ENCODE results near the gene PURA.

The PURA gene

DNA sequence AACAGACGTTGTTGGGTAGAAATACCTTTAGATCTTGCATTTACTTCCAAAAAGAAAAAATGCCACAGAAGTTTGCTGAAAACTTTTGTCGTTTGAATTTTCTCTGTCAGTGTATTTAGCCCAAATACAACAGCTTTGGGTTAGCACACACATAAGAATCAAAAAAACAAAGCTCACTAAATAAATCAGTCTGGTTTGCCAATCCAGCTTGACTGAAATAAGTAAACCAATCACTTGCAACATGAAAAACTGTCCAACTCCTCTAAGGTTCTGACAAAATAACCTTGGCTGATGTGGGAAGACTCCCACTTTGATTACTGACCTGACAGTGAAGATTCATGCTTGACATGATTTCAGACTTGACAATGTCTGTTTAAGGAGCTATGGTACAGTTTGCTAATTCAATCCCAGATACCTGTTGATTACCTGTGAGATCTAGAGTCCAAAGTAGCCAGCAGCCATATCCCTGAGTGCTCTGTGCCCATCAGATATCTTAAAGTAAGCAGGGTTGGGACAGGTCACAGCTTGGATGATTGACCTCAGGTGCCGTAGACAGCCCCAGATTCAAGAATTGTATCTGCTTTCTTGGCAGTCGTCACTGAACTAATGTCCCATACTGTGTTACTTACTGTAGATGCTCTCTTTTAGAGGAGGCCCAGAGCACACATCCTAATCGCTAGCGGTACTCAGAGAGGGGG is 12.6 kb downstream of the PURA start:
- Histone ChIP-seq H3K36me3 (ENCODE audit: insufficient read depth, low read length) (no peaks in the 10 kb centered on the region), H3K27me3 (ENCODE audit: control insufficient read depth, insufficient read depth, low read length) (no peaks in the 10 kb centered on the region), H3K4me2 (ENCODE audit: low read length) (no peak overlapping the region), H3K4me3 (ENCODE audit: low read length) (no peak overlapping the region), H3K9me3 (replicated peaks; ENCODE audit: low read length) (no peaks in the 10 kb centered on the region), H3K4me1 (ENCODE audit: control insufficient read depth, insufficient read depth, low read length) (peaks cover 3% of the 10 kb centered on the region), H3K9ac (ENCODE audit: low read depth, low read length) (no peak overlapping the region)

DNA sequence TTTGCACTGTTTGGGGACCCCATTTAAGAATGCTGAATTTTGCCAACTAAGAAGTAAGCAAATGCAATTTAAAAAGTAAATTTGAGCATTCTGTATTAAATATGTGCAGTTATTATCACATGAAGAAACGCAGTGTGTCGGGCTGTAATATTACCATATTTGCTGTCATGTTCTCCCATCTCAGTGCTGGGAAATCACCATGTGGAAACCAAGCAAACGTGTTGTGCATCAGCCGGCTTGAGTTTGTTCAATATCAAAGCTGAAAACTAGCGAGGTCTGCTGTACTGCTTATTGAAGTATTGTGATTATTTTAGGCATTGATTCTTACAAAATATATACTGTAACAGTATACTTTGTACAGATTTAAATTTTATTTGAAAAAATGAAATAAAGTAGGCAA is 14.5 kb downstream of the PURA start:
- H3K4me2 ChIP-seq (ENCODE audit: low read length), result no peak overlapping the region
- peaks cover 18% of the 10 kb centered on the region for H3K4me1 ChIP-seq (ENCODE audit: control insufficient read depth, insufficient read depth, low read length)
- H3K27me3 ChIP-seq (ENCODE audit: control insufficient read depth, insufficient read depth, low read length), result no peaks in the 10 kb centered on the region
- no peaks in the 10 kb centered on the region for H3K9me3 ChIP-seq (replicated peaks; ENCODE audit: low read length)
- H3K4me3 ChIP-seq (ENCODE audit: low read length), result no peak overlapping the region
- no peaks in the 10 kb centered on the region for H3K36me3 ChIP-seq (ENCODE audit: insufficient read depth, low read length)
- no peak overlapping the region for H3K9ac ChIP-seq (ENCODE audit: low read depth, low read length)

DNA sequence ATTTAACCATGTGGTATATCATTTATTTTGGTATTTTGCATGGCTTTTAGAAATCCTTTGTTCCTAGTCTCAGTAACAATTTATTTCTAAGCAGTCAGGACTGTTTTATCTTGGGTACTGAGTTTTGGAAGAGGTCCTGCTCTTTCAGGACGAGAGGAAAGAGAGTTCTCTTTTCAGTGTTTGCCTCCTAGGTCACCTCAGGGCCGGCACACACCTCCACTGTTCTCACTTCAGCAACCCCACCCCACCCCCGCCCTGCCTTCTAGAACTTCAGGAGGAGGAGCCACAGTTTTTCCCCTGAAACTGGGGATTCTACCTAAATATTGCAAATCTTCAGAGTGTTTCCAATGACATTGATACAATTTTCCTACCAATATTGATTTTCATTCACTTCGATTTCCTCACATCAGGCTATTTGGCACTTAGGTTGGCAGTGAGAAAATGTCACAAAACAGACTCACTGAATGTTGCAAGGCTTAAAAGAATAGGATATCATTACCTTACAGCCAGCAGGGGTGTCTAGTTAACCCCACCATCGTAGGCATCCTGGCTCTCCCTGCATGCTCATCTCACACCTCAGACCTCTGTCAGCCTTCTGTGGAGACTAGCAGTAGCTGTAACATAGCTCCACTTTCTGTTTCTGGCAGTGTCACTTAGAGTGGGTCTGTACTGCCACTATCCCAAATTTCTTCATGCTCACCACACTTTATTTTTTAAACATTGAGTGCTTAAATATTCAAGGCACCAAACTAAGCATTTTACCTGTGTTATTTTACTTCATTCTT is 17.2 kb downstream of the PURA start:
- H3K36me3 ChIP-seq (ENCODE audit: insufficient read depth, low read length), result no peaks in the 10 kb centered on the region
- H3K4me3 ChIP-seq (ENCODE audit: low read length), result no peak overlapping the region
- H3K4me2 ChIP-seq (ENCODE audit: low read length), result peak overlapping the region; percentile 47
- H3K9ac ChIP-seq (ENCODE audit: low read depth, low read length), result no peak overlapping the region
- peaks cover 18% of the 10 kb centered on the region for H3K4me1 ChIP-seq (ENCODE audit: control insufficient read depth, insufficient read depth, low read length)
- H3K27me3 ChIP-seq (ENCODE audit: control insufficient read depth, insufficient read depth, low read length), result no peaks in the 10 kb centered on the region
- H3K9me3 ChIP-seq (replicated peaks; ENCODE audit: low read length), result no peaks in the 10 kb centered on the region

DNA sequence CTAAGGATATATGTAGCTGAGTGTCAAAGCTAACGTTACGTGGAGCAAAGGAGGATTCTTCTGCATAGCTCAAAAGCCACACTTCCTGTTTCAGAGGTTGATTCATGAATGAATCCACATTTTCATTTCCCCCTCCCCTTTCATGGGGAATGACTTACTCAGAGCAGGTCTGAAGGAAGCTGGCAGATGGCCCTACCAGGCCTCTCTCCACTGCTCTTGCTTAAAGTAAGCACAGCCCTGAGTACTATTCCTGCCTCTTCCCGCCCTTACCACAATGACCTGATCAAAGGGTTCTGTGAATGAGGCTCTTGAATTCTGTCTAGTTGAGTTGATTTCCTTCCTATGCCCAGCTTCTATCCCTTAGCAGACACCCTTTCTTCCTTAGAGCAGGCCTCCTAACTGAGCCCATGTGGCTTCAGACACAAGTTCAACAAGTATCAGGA is 18.1 kb downstream of the PURA start:
- no peaks in the 10 kb centered on the region for H3K9me3 ChIP-seq (replicated peaks; ENCODE audit: low read length)
- no peaks in the 10 kb centered on the region for H3K27me3 ChIP-seq (ENCODE audit: control insufficient read depth, insufficient read depth, low read length)
- no peak overlapping the region for H3K4me3 ChIP-seq (ENCODE audit: low read length)
- no peak overlapping the region for H3K9ac ChIP-seq (ENCODE audit: low read depth, low read length)
- peaks cover 18% of the 10 kb centered on the region for H3K4me1 ChIP-seq (ENCODE audit: control insufficient read depth, insufficient read depth, low read length)
- no peaks in the 10 kb centered on the region for H3K36me3 ChIP-seq (ENCODE audit: insufficient read depth, low read length)
- H3K4me2 ChIP-seq (ENCODE audit: low read length), result peak overlapping the region; percentile 47

DNA sequence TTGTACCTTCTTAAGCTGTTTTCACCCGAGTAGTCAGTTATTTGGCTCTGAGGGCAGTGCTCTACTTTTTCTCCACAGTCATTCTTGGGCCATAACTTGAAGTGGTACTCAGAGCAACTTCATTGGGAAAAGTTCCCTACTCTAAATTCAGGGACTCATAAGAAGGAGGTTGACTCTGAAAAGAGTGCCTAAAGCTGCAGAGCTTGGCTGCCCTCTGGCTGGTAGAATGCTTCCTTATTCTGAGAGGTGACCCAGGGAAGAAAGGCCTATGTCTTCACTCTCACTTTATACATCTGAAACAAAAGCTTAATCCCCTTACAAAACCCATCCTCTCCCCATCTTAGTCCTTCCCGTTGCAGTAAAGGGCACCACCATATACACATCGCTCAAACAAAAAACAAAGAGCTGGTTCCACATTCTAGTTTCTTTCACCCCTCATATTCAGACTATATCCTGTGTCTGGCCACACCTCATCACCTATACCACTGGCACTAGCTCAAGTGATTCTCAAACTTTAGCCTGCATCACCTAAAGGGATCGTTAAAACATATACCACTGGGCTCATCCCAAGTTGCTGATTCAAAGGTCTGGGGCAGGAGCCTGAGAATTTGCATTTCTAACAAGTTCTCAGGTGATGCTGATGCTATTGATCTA is 19.7 kb downstream of the PURA start:
- Histone ChIP-seq H3K27me3 (ENCODE audit: control insufficient read depth, insufficient read depth, low read length) (no peaks in the 10 kb centered on the region), H3K4me2 (ENCODE audit: low read length) (no peak overlapping the region), H3K4me3 (ENCODE audit: low read length) (no peak overlapping the region), H3K36me3 (ENCODE audit: insufficient read depth, low read length) (no peaks in the 10 kb centered on the region), H3K9me3 (replicated peaks; ENCODE audit: low read length) (no peaks in the 10 kb centered on the region), H3K9ac (ENCODE audit: low read depth, low read length) (no peak overlapping the region), H3K4me1 (ENCODE audit: control insufficient read depth, insufficient read depth, low read length) (peaks cover 18% of the 10 kb centered on the region)

DNA sequence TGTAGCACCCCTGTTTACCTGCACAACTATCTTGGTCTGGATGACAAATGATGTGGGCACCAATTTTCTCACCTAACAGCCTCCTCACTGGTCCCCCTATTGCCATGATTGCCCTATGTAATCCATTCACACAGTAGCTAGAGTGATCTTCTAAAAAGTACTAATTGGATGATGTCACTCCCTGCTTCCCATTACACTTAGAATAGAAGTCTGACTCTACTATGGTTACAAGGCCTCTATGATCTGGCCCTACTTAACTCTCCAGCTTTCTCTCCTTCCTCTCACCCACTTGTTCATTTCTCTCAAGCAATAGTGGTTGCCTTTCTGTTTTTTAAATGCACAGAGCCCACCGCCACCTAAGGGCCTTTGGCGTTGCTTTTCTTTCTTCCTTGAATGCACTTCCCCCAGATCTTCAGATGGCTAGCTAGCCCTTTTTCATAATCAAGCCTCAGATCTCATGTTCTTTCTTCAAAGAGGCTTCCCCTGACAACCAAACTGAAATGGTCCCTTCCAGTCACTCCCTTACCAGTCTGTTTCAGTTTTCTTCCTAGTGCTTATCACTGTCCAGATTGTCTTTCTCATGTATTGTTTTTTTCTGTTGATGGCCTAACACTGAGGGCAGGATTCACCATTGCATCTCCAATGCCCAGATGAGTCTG is 20.5 kb downstream of the PURA start:
- H3K4me2 ChIP-seq (ENCODE audit: low read length), result no peak overlapping the region
- peaks cover 18% of the 10 kb centered on the region for H3K4me1 ChIP-seq (ENCODE audit: control insufficient read depth, insufficient read depth, low read length)
- H3K9ac ChIP-seq (ENCODE audit: low read depth, low read length), result no peak overlapping the region
- no peak overlapping the region for H3K4me3 ChIP-seq (ENCODE audit: low read length)
- no peaks in the 10 kb centered on the region for H3K27me3 ChIP-seq (ENCODE audit: control insufficient read depth, insufficient read depth, low read length)
- no peaks in the 10 kb centered on the region for H3K9me3 ChIP-seq (replicated peaks; ENCODE audit: low read length)
- H3K36me3 ChIP-seq (ENCODE audit: insufficient read depth, low read length), result no peaks in the 10 kb centered on the region

DNA sequence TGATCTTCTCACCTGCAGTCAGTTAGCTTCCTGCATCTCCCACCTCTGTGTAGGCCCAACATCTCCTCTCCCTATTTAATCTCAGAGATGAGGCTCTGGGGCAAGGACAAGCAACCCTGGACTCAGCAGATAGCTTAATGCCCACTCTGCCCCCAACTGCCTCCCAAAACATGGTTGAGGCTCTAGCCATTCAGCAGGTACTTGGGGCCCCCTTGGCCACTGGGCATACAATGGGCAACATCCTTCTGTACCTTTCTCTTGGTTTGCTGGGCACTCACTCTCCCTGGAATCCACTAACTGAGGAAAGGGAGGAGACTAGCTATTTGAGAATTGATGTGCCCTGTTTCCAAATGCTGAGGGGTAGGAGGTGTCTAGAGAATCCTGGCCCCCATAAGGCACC is 21.2 kb downstream of the PURA start:
- Histone ChIP-seq H3K36me3 (ENCODE audit: insufficient read depth, low read length) (no peaks in the 10 kb centered on the region), H3K4me3 (ENCODE audit: low read length) (no peak overlapping the region), H3K4me1 (ENCODE audit: control insufficient read depth, insufficient read depth, low read length) (peaks cover 18% of the 10 kb centered on the region), H3K4me2 (ENCODE audit: low read length) (no peak overlapping the region), H3K9me3 (replicated peaks; ENCODE audit: low read length) (no peaks in the 10 kb centered on the region), H3K27me3 (ENCODE audit: control insufficient read depth, insufficient read depth, low read length) (no peaks in the 10 kb centered on the region), H3K9ac (ENCODE audit: low read depth, low read length) (no peak overlapping the region)

DNA sequence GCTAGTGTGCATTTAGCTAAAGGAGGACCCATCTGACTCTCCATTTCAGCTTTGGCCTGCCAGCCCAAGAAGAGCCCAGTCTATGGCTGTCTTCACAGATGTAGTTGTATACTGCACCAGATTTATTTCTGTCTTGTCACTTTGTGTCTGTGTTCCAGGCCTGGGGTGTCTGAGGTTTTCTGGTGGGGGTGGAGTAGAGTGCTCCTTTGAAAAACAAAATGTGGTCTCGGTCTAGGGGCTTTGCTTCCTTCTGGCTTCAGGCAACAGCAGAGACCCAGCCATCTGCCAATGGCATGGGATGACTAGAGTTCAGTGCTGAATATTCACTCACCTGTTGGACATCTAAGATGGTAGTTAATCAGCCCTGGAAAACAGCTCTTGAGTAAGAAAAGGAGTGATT is 22.7 kb downstream of the PURA start:
- H3K4me1 ChIP-seq (ENCODE audit: control insufficient read depth, insufficient read depth, low read length), result peaks cover 14% of the 10 kb centered on the region
- no peaks in the 10 kb centered on the region for H3K36me3 ChIP-seq (ENCODE audit: insufficient read depth, low read length)
- H3K9ac ChIP-seq (ENCODE audit: low read depth, low read length), result no peak overlapping the region
- no peak overlapping the region for H3K4me3 ChIP-seq (ENCODE audit: low read length)
- H3K9me3 ChIP-seq (replicated peaks; ENCODE audit: low read length), result no peaks in the 10 kb centered on the region
- H3K4me2 ChIP-seq (ENCODE audit: low read length), result no peak overlapping the region
- no peaks in the 10 kb centered on the region for H3K27me3 ChIP-seq (ENCODE audit: control insufficient read depth, insufficient read depth, low read length)

DNA sequence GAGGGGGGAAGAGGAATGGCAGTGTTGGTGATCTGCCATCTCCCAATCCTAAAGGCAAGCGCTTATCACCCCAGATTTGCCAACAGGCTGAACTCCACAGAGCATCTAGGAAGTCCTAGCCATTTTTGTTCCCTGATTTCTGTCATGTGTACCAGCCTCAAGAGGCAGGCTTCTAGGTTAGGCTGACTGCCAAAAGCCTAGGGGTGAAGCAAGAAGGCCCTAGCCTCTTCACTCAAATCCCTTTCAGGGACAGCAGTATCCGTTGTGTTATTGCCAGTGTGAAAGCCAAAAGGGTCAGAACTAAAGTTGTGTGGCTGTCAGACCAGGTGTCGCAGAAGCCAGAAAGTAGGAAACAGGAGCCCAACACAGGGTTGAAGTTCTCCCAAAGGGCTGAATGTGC is 26.5 kb downstream of the PURA start:
- no peak overlapping the region for H3K9ac ChIP-seq (ENCODE audit: low read depth, low read length)
- H3K4me3 ChIP-seq (ENCODE audit: low read length), result no peak overlapping the region
- H3K27me3 ChIP-seq (ENCODE audit: control insufficient read depth, insufficient read depth, low read length), result no peaks in the 10 kb centered on the region
- H3K9me3 ChIP-seq (replicated peaks; ENCODE audit: low read length), result no peaks in the 10 kb centered on the region
- no peaks in the 10 kb centered on the region for H3K36me3 ChIP-seq (ENCODE audit: insufficient read depth, low read length)
- no peak overlapping the region for H3K4me2 ChIP-seq (ENCODE audit: low read length)
- peaks cover 1% of the 10 kb centered on the region for H3K4me1 ChIP-seq (ENCODE audit: control insufficient read depth, insufficient read depth, low read length)

DNA sequence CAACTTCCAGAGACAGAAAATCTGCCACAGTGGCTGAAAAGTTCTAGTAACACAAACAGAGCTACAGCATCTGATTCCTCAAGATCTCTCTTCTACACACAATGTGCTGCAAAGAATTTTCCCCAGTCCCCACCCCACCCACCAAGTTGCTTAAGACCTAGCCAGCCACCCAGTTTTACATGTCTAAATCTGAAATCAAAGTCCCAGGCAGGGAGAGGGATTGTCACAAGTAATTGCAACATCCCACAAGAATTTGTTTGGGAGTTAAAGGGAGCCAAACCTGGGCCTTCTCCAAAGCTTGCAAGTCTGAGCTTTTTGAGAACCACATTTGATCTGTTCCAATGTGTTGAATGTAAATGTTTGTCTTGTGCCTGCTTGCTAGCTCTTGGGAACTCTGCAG is 27.3 kb downstream of the PURA start:
- peaks cover 8% of the 10 kb centered on the region for H3K4me1 ChIP-seq (ENCODE audit: control insufficient read depth, insufficient read depth, low read length)
- no peaks in the 10 kb centered on the region for H3K9me3 ChIP-seq (replicated peaks; ENCODE audit: low read length)
- H3K4me2 ChIP-seq (ENCODE audit: low read length), result no peak overlapping the region
- H3K4me3 ChIP-seq (ENCODE audit: low read length), result no peak overlapping the region
- H3K9ac ChIP-seq (ENCODE audit: low read depth, low read length), result no peak overlapping the region
- H3K27me3 ChIP-seq (ENCODE audit: control insufficient read depth, insufficient read depth, low read length), result no peaks in the 10 kb centered on the region
- H3K36me3 ChIP-seq (ENCODE audit: insufficient read depth, low read length), result no peaks in the 10 kb centered on the region

DNA sequence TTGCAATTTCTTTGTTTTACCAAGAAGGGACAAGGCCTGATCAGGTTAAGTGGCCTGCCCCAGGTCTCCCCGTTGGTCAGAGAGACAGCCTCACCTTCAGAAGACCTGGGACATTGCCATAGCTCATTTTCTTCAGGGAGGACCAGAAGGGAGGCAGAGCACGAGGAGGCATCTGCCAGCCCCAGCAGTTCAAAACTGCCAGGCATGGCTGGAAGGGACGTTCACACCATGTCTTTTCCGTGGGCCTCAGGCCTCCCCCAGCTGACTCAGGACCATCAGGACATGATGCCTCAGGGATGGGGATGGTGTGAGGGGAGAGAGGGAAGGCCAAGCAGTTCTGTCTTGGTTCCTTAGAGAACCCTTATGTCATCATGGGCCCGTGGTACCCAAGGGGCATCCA is 28.3 kb downstream of the PURA start:
- no peaks in the 10 kb centered on the region for H3K27me3 ChIP-seq (ENCODE audit: control insufficient read depth, insufficient read depth, low read length)
- H3K9ac ChIP-seq (ENCODE audit: low read depth, low read length), result no peak overlapping the region
- H3K4me3 ChIP-seq (ENCODE audit: low read length), result no peak overlapping the region
- peaks cover 9% of the 10 kb centered on the region for H3K4me1 ChIP-seq (ENCODE audit: control insufficient read depth, insufficient read depth, low read length)
- no peaks in the 10 kb centered on the region for H3K36me3 ChIP-seq (ENCODE audit: insufficient read depth, low read length)
- H3K9me3 ChIP-seq (replicated peaks; ENCODE audit: low read length), result no peaks in the 10 kb centered on the region
- H3K4me2 ChIP-seq (ENCODE audit: low read length), result no peak overlapping the region

Data from skeletal muscle satellite cell (primary cell).